ENCODE data around the gene DPP4.

DPP4 gene

GRCh38 chr2:161995553-161996016, 78.4 kb downstream of the DPP4 start:
- Mint-ChIP-seq H3K27me3 (ENCODE audit: low read depth) (peaks cover 6% of the 10 kb centered on the region), H3K4me3 (no peak overlapping the region), H3K36me3 (ENCODE audit: low read depth) (no peaks in the 10 kb centered on the region), H3K27ac (no peak overlapping the region), H3K4me1 (peaks cover 7% of the 10 kb centered on the region), H3K9me3 (no peaks in the 10 kb centered on the region)
- no peak for TF ChIP-seq CTCF (IDR thresholded peaks at IDR 0.05; ENCODE audit: unreplicated experiment in 3 of 3)

- no peaks in the 10 kb centered on the region for H3K9me3 Mint-ChIP-seq
- peaks cover 6% of the 10 kb centered on the region for H3K27me3 Mint-ChIP-seq (ENCODE audit: low read depth)
- TF ChIP-seq CTCF (IDR thresholded peaks at IDR 0.05; ENCODE audit: unreplicated experiment in 3 of 3), result no peak
- H3K27ac Mint-ChIP-seq, result no peak overlapping the region
- H3K4me1 Mint-ChIP-seq, result peaks cover 6% of the 10 kb centered on the region
- H3K4me3 Mint-ChIP-seq, result no peak overlapping the region
- H3K36me3 Mint-ChIP-seq (ENCODE audit: low read depth), result no peaks in the 10 kb centered on the region
Observed at GRCh38 chr2:161994761-161995520, 79.1 kb downstream of the DPP4 start.

GRCh38 chr2:161992531-161992930, 81.5 kb downstream of the DPP4 start:
- TF ChIP-seq CTCF (IDR thresholded peaks at IDR 0.05; ENCODE audit: unreplicated experiment in 3 of 3), result no peak
- Mint-ChIP-seq H3K27me3 (ENCODE audit: low read depth) (peaks cover 6% of the 10 kb centered on the region), H3K9me3 (no peaks in the 10 kb centered on the region), H3K4me1 (no peaks in the 10 kb centered on the region), H3K4me3 (no peak overlapping the region), H3K36me3 (ENCODE audit: low read depth) (no peaks in the 10 kb centered on the region), H3K27ac (no peak overlapping the region)

- no peak for TF ChIP-seq CTCF (IDR thresholded peaks at IDR 0.05; ENCODE audit: unreplicated experiment in 3 of 3)
- Mint-ChIP-seq H3K4me1 (no peaks in the 10 kb centered on the region), H3K4me3 (no peak overlapping the region), H3K36me3 (ENCODE audit: low read depth) (no peaks in the 10 kb centered on the region), H3K9me3 (no peaks in the 10 kb centered on the region), H3K27me3 (ENCODE audit: low read depth) (peaks cover 6% of the 10 kb centered on the region), H3K27ac (no peak overlapping the region)
Observed at GRCh38 chr2:161991991-161992390, 82.0 kb downstream of the DPP4 start.

GRCh38 chr2:161990741-161991140, 83.3 kb downstream of the DPP4 start:
- H3K27ac Mint-ChIP-seq, result no peak overlapping the region
- peaks cover 6% of the 10 kb centered on the region for H3K27me3 Mint-ChIP-seq (ENCODE audit: low read depth)
- H3K9me3 Mint-ChIP-seq, result no peaks in the 10 kb centered on the region
- H3K4me3 Mint-ChIP-seq, result no peak overlapping the region
- H3K36me3 Mint-ChIP-seq (ENCODE audit: low read depth), result no peaks in the 10 kb centered on the region
- TF ChIP-seq CTCF (IDR thresholded peaks at IDR 0.05; ENCODE audit: unreplicated experiment in 3 of 3), result no peak
- no peaks in the 10 kb centered on the region for H3K4me1 Mint-ChIP-seq

- H3K4me1 Mint-ChIP-seq, result no peaks in the 10 kb centered on the region
- no peaks in the 10 kb centered on the region for H3K9me3 Mint-ChIP-seq
- H3K27me3 Mint-ChIP-seq (ENCODE audit: low read depth), result no peaks in the 10 kb centered on the region
- no peaks in the 10 kb centered on the region for H3K36me3 Mint-ChIP-seq (ENCODE audit: low read depth)
- no peak overlapping the region for H3K27ac Mint-ChIP-seq
- no peak overlapping the region for H3K4me3 Mint-ChIP-seq
- no peak for TF ChIP-seq CTCF (IDR thresholded peaks at IDR 0.05; ENCODE audit: unreplicated experiment in 3 of 3)
Observed at GRCh38 chr2:161990036-161990435, 84.0 kb downstream of the DPP4 start.

Measured in nephron (organoid).